Gastrocnemius medialis (tissue), 4 donors: Measurements from ENCODE around the gene GJE1.

ENCODE experiments used
- CTCF ChIP-seq, 5 experiments: fragments of 450-650 bp in 3 of 5; fragments of 200-600 bp in 2 of 5; sonication (generic) in 2 of 5; IDR thresholded peaks in 4 of 5; conservative IDR thresholded peaks in 1 of 5; 1 replicate in 4 of 5; 2 replicates in 1 of 5; pipeline ENCODE4 v1.5.1; 2016 to 2019; ENCODE audit warnings: antibody characterized with exemption in 5 of 5, mild to moderate bottlenecking in 3 of 5, moderate library complexity in 3 of 5
- POLR2A ChIP-seq, 2 donors: fragments of 450-650 bp; IDR thresholded peaks; one replicate each; pipeline ENCODE4 v1.6.1; 2017; ENCODE audit warnings: antibody characterized with exemption in 2 of 2, mild to moderate bottlenecking in 2 of 2, moderate library complexity in 2 of 2

GRCh38 chr6:142118328-142118727 lies 14.4 kb upstream of the GJE1 start:
- TF ChIP-seq CTCF (IDR thresholded peaks at IDR 0.05 in 4 of 5, conservative IDR thresholded peaks at IDR 0.05 in 1 of 5): no peak
- TF ChIP-seq POLR2A (IDR thresholded peaks at IDR 0.05): no peak
